Vagina (tissue), 2 donors: ENCODE results near the gene MDN1. TPM values are rescaled to one million over a fixed set of nuclear protein-coding genes. Genes with fewer than 3 reads are reported as not detected.

Source experiments
- DNase-seq, 2 donors: peaks; one replicate each; pipeline ENCODE4 v3.0.0-alpha.2; 2017; ENCODE audit errors: extremely low spot score in 2 of 2
- H3K27ac ChIP-seq: fragments of 200-600 bp; sonication (generic); one replicate; pipeline ENCODE4 v1.5.1; 2019
- H3K27me3 ChIP-seq: fragments of 200-600 bp; sonication (generic); one replicate; pipeline ENCODE4 v1.5.1; 2019
- H3K36me3 ChIP-seq, 2 donors: fragments of 200-600 bp; sonication (generic); one replicate each; pipeline ENCODE4 v1.5.1; 2017 to 2019
- H3K4me1 ChIP-seq: fragments of 200-600 bp; sonication (generic); one replicate; pipeline ENCODE4 v1.5.1; 2019
- H3K4me3 ChIP-seq, 2 donors: fragments of 200-600 bp; sonication (generic); 1 replicate in 1 of 2; 2 replicates in 1 of 2; pipeline ENCODE4 v1.5.1; 2016 to 2019
- H3K9me3 ChIP-seq: fragments of 200-600 bp; sonication (generic); one replicate; pipeline ENCODE4 v1.5.1; 2019
- CTCF ChIP-seq, 3 experiments: fragments of 450-650 bp in 2 of 3; fragments of 200-600 bp in 1 of 3; sonication (generic) in 1 of 3; IDR thresholded peaks; one replicate each; pipeline ENCODE4 v1.5.1; 2017 to 2019; ENCODE audit warnings: antibody characterized with exemption in 3 of 3, mild to moderate bottlenecking in 2 of 3, moderate library complexity in 2 of 3
- POLR2A ChIP-seq, 2 donors: fragments of 450-650 bp; IDR thresholded peaks; one replicate each; pipeline ENCODE4 v1.6.1; 2017; ENCODE audit warnings: antibody characterized with exemption in 2 of 2, mild to moderate bottlenecking in 2 of 2, moderate library complexity in 2 of 2
- POLR2AphosphoS5 ChIP-seq, 2 donors: sonication (generic); formaldehyde crosslinking; IDR thresholded peaks; one replicate each; pipeline ENCODE4 v1.9.0; 2017; ENCODE audit warnings: antibody characterized with exemption in 2 of 2, mild to moderate bottlenecking in 2 of 2, low read depth in 1 of 2; ENCODE audit not compliant: insufficient read depth in 1 of 2
- intact Hi-C: fragments of 100-400 bp; cut with DNase I; formaldehyde crosslinking; loops from one replicate; pipeline ENCODE4 v1.15.1; 2023
- total RNA-seq: library from RNA; depleted of rRNA; stranded (reverse); fragments of >200 nt; gene quantifications from one replicate; pipeline ENCODE4 v1.2.3, GENCODE V29; 2016

The MDN1 gene
- total RNA-seq, 1 donor from 2014 or later, result 23.8 TPM

- Histone ChIP-seq H3K9me3 (no peaks in the 10 kb centered on the region), H3K36me3 (peaks cover 6 to 69% of the 10 kb centered on the region in 2 donors), H3K27ac (no peak overlapping the region), H3K27me3 (no peaks in the 10 kb centered on the region), H3K4me1 (no peaks in the 10 kb centered on the region), H3K4me3 (no peak overlapping the region)
- intact Hi-C loops, result no loop called here
- TF ChIP-seq POLR2A (IDR thresholded peaks at IDR 0.05) (no peak), POLR2AphosphoS5 (IDR thresholded peaks at IDR 0.05; ENCODE audit: insufficient read depth in 1 of 2, low read depth in 1 of 2) (no peak), CTCF (IDR thresholded peaks at IDR 0.05) (no peak)
- no peak for DNase-seq
These were observed 94.6 kb downstream of the MDN1 start for GRCh38 chr6:89724981-89725380.

GRCh38 chr6:89723046-89723445 is 96.5 kb downstream of the MDN1 start:
- DNase-seq, result no peak
- no peak for TF ChIP-seq CTCF (IDR thresholded peaks at IDR 0.05)
- no peak for TF ChIP-seq POLR2A (IDR thresholded peaks at IDR 0.05)
- no peak for TF ChIP-seq POLR2AphosphoS5 (IDR thresholded peaks at IDR 0.05; ENCODE audit: insufficient read depth in 1 of 2, low read depth in 1 of 2)
- no peaks in the 10 kb centered on the region for H3K27me3 ChIP-seq
- intact Hi-C loops, result no loop called here
- H3K4me3 ChIP-seq, result no peak overlapping the region
- H3K4me1 ChIP-seq, result no peaks in the 10 kb centered on the region
- H3K9me3 ChIP-seq, result no peaks in the 10 kb centered on the region
- peaks cover 6 to 62% of the 10 kb centered on the region in 2 donors for H3K36me3 ChIP-seq
- no peak overlapping the region for H3K27ac ChIP-seq

- no peaks in the 10 kb centered on the region for H3K4me1 ChIP-seq
These were observed 103.1 kb downstream of the MDN1 start for GRCh38 chr6:89716532-89716931.

GRCh38 chr6:89711801-89712200 is 107.8 kb downstream of the MDN1 start:
- peaks cover 0 to 80% of the 10 kb centered on the region in 2 donors for H3K36me3 ChIP-seq
- intact Hi-C loops, result no loop called here
- TF ChIP-seq CTCF (IDR thresholded peaks at IDR 0.05), result no peak
- TF ChIP-seq POLR2A (IDR thresholded peaks at IDR 0.05), result no peak
- TF ChIP-seq POLR2AphosphoS5 (IDR thresholded peaks at IDR 0.05; ENCODE audit: insufficient read depth in 1 of 2, low read depth in 1 of 2), result no peak

More at GRCh38 chr6:89716532-89716931, 103.1 kb downstream of the MDN1 start:
- intact Hi-C loops, result no loop called here
- H3K36me3 ChIP-seq, result peaks cover 0 to 74% of the 10 kb centered on the region in 2 donors
- H3K9me3 ChIP-seq, result no peaks in the 10 kb centered on the region
- no peak for DNase-seq
- TF ChIP-seq POLR2AphosphoS5 (IDR thresholded peaks at IDR 0.05; ENCODE audit: insufficient read depth in 1 of 2, low read depth in 1 of 2), result no peak
- TF ChIP-seq CTCF (IDR thresholded peaks at IDR 0.05), result no peak
- no peak for TF ChIP-seq POLR2A (IDR thresholded peaks at IDR 0.05)
- H3K27ac ChIP-seq, result no peak overlapping the region
- H3K27me3 ChIP-seq, result no peaks in the 10 kb centered on the region
- H3K4me3 ChIP-seq, result no peak overlapping the region

GRCh38 chr6:89708316-89708715 is 111.3 kb downstream of the MDN1 start:
- Histone ChIP-seq H3K27ac (no peak overlapping the region), H3K9me3 (no peaks in the 10 kb centered on the region), H3K4me1 (no peaks in the 10 kb centered on the region), H3K36me3 (peaks cover 0 to 59% of the 10 kb centered on the region in 2 donors), H3K27me3 (no peaks in the 10 kb centered on the region), H3K4me3 (no peak overlapping the region)
- no peak for TF ChIP-seq CTCF (IDR thresholded peaks at IDR 0.05)
- TF ChIP-seq POLR2A (IDR thresholded peaks at IDR 0.05), result no peak
- no peak for TF ChIP-seq POLR2AphosphoS5 (IDR thresholded peaks at IDR 0.05; ENCODE audit: insufficient read depth in 1 of 2, low read depth in 1 of 2)
- no peak for DNase-seq
- intact Hi-C loops, result no loop called here

More at GRCh38 chr6:89711801-89712200, 107.8 kb downstream of the MDN1 start:
- no peak for DNase-seq
- Histone ChIP-seq H3K27me3 (no peaks in the 10 kb centered on the region), H3K27ac (no peak overlapping the region), H3K4me1 (no peaks in the 10 kb centered on the region), H3K9me3 (no peaks in the 10 kb centered on the region), H3K4me3 (no peak overlapping the region)
